ENCODE results near the gene TNFAIP1. TPM values are rescaled to one million over a fixed set of nuclear protein-coding genes. Genes with fewer than 3 reads are reported as not detected.

Gene TNFAIP1
- total and polyA plus RNA-seq, 4 donors = 11.7 to 68.9 (median 33.6) TPM

DNA sequence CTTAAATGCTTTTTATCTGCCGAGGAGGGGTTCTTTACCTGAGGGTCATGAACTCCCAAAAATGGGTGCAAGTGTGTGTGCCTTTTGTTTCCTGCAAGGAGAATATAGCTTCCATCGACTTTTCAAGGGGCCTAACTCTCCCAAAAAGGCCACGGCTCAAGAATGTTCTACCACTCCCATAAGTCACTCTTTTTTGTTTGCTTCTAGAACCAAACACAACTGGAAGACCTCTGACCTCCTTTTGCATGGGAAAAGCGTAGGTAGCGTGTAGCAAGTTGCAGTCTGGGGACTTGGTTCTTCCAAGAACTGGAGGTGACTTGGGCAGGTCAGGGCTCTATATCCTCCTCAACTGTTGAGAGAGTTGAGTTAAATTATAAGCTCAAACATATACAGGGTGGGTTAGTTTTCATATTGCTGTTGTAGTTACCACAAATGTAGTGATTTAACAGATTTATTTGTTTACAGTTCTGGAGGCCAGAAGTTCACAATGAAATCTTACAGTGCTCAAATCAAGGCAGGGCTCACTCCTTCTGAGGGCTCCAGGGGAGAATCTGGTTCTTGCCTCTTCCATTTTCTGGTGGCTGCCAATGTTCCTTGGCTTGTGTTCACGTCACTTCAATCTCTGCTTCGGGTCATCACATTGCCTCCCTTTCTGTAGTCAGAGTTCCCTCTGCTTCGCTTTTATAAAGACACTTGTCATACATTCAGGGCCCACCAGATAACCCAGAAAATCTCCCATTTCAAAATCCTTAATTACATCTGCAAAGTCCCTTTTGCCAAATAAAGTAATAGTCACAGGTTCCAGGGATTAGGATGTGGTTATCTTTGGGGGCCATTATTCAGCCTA lies 15.1 kb upstream of the TNFAIP1 start:
- no peak overlapping the region for H3K4me3 ChIP-seq (ENCODE audit: low read length in 2 of 2)
- intact Hi-C loops (cut with DNase I) = no loop called here
- WGBS, 2 donors = 72% methylated on average over 8 of the region's 8 CpGs

GRCh38 chr17:28324267-28324745 lies 11.3 kb upstream of the TNFAIP1 start:
- H3K4me3 ChIP-seq (ENCODE audit: low read length in 2 of 2) = no peak overlapping the region
- peaks cover 2 to 5% of the 10 kb centered on the region in 2 donors for H3K36me3 ChIP-seq (ENCODE audit: control insufficient read depth in 1 of 2, insufficient read depth in 2 of 2, low read length in 1 of 2)
- ATAC-seq (ENCODE audit: low FRiP score) = no peak
- no peak for DNase-seq
- H3K27ac ChIP-seq (ENCODE audit: low read depth in 1 of 2, low read length in 2 of 2) = no peak overlapping the region
- no peaks in the 10 kb centered on the region for H3K4me1 ChIP-seq (ENCODE audit: control insufficient read depth in 1 of 2, insufficient read depth in 2 of 2, low read length in 2 of 2)
- intact Hi-C loops (cut with DNase I) = no loop called here
- 78 to 82% methylated on average over 5 of the region's 5 CpGs for WGBS, 2 donors
- no peaks in the 10 kb centered on the region for H3K27me3 ChIP-seq (ENCODE audit: control insufficient read depth in 1 of 2, insufficient read depth in 2 of 2, low read length in 1 of 2)
- no peaks in the 10 kb centered on the region for H3K9me3 ChIP-seq (ENCODE audit: control insufficient read depth, low read length)

More for the DNA sequence above, 15.1 kb upstream of the TNFAIP1 start:
- Histone ChIP-seq H3K4me1 (ENCODE audit: control insufficient read depth in 1 of 2, insufficient read depth in 2 of 2, low read length in 2 of 2) (no peaks in the 10 kb centered on the region), H3K27me3 (ENCODE audit: control insufficient read depth in 1 of 2, insufficient read depth in 2 of 2, low read length in 1 of 2) (no peaks in the 10 kb centered on the region), H3K9me3 (ENCODE audit: control insufficient read depth, low read length) (no peaks in the 10 kb centered on the region), H3K36me3 (ENCODE audit: control insufficient read depth in 1 of 2, insufficient read depth in 2 of 2, low read length in 1 of 2) (no peaks in the 10 kb centered on the region), H3K27ac (ENCODE audit: low read depth in 1 of 2, low read length in 2 of 2) (no peak overlapping the region)
- no peak for DNase-seq
- no peak for ATAC-seq (ENCODE audit: low FRiP score)

DNA sequence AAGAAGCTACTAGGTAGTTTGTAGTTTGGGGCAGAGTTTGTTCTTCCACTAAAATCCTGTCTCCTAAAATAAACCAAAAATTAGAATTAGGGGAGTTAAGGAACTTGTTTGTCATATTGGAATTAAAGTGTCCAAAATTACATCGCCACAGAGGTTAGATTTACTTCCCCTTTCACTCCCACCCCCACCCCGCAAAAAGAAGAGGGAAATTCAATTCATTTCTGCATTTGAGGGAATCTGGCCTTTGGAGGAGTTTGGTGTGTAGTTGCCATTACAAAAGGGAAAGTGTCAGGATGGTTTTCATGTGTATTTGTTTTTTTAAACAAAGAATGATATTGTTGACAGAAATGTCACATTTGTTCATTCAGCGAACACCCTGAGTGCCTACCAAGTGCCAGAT lies 10.8 kb upstream of the TNFAIP1 start:
- DNase-seq (no peak), ATAC-seq (ENCODE audit: low FRiP score) (no peak)
- H3K4me1 ChIP-seq (ENCODE audit: control insufficient read depth in 1 of 2, insufficient read depth in 2 of 2, low read length in 2 of 2) = no peaks in the 10 kb centered on the region
- 87 to 89% methylated on average over 3 of the region's 3 CpGs for WGBS, 2 donors
- H3K27me3 ChIP-seq (ENCODE audit: control insufficient read depth in 1 of 2, insufficient read depth in 2 of 2, low read length in 1 of 2) = no peaks in the 10 kb centered on the region
- H3K9me3 ChIP-seq (ENCODE audit: control insufficient read depth, low read length) = no peaks in the 10 kb centered on the region
- no peak overlapping the region for H3K27ac ChIP-seq (ENCODE audit: low read depth in 1 of 2, low read length in 2 of 2)
- intact Hi-C loops (cut with DNase I) = no loop called here
- peaks cover 2 to 5% of the 10 kb centered on the region in 2 donors for H3K36me3 ChIP-seq (ENCODE audit: control insufficient read depth in 1 of 2, insufficient read depth in 2 of 2, low read length in 1 of 2)
- no peak overlapping the region for H3K4me3 ChIP-seq (ENCODE audit: low read length in 2 of 2)

DNA sequence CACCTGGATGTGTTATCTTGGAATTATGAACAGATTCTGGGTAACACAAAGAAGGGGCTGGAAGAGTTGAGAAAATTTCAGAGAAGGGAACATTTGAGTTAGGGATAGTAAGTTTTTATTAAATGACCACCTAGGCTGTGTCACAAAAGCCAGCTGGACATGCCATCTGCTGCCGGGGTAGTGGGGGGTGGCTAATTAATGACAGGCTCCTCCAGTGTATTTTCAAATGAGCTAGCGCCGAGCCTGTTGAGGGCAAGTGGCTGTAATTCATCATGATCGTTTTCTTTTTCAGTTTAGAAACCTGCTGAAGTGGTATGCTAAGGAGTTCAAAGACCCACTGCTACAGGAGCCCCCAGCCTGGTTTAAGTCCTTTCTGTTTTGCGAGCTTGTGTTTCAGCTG lies 10.3 kb upstream of the TNFAIP1 start:
- DNase-seq = peak in 1 of 2 donors; percentile 17
- no peaks in the 10 kb centered on the region for H3K4me1 ChIP-seq (ENCODE audit: control insufficient read depth in 1 of 2, insufficient read depth in 2 of 2, low read length in 2 of 2)
- WGBS, 2 donors = 46 to 52% methylated on average over 5 of the region's 5 CpGs
- peaks cover 2 to 5% of the 10 kb centered on the region in 2 donors for H3K36me3 ChIP-seq (ENCODE audit: control insufficient read depth in 1 of 2, insufficient read depth in 2 of 2, low read length in 1 of 2)
- H3K9me3 ChIP-seq (ENCODE audit: control insufficient read depth, low read length) = no peaks in the 10 kb centered on the region
- ATAC-seq (ENCODE audit: low FRiP score) = no peak
- intact Hi-C loops (cut with DNase I) = no loop called here
- H3K4me3 ChIP-seq (ENCODE audit: low read length in 2 of 2) = no peak overlapping the region
- H3K27me3 ChIP-seq (ENCODE audit: control insufficient read depth in 1 of 2, insufficient read depth in 2 of 2, low read length in 1 of 2) = no peaks in the 10 kb centered on the region
- no peak overlapping the region for H3K27ac ChIP-seq (ENCODE audit: low read depth in 1 of 2, low read length in 2 of 2)

GRCh38 chr17:28326114-28326513 lies 9.4 kb upstream of the TNFAIP1 start:
- DNase-seq (no peak), ATAC-seq (ENCODE audit: low FRiP score) (no peak)
- H3K36me3 ChIP-seq (ENCODE audit: control insufficient read depth in 1 of 2, insufficient read depth in 2 of 2, low read length in 1 of 2) = peaks cover 5 to 6% of the 10 kb centered on the region in 2 donors
- no peak overlapping the region for H3K4me3 ChIP-seq (ENCODE audit: low read length in 2 of 2)
- intact Hi-C loops (cut with DNase I) = no loop called here
- no peak overlapping the region for H3K27ac ChIP-seq (ENCODE audit: low read depth in 1 of 2, low read length in 2 of 2)
- H3K4me1 ChIP-seq (ENCODE audit: control insufficient read depth in 1 of 2, insufficient read depth in 2 of 2, low read length in 2 of 2) = no peaks in the 10 kb centered on the region
- 84 to 85% methylated on average over 7 of the region's 7 CpGs for WGBS, 2 donors
- no peaks in the 10 kb centered on the region for H3K9me3 ChIP-seq (ENCODE audit: control insufficient read depth, low read length)
- no peaks in the 10 kb centered on the region for H3K27me3 ChIP-seq (ENCODE audit: control insufficient read depth in 1 of 2, insufficient read depth in 2 of 2, low read length in 1 of 2)

GRCh38 chr17:28327031-28327607 lies 8.4 kb upstream of the TNFAIP1 start:
- Histone ChIP-seq H3K27ac (ENCODE audit: low read depth in 1 of 2, low read length in 2 of 2) (no peak overlapping the region), H3K4me3 (ENCODE audit: low read length in 2 of 2) (no peak overlapping the region), H3K27me3 (ENCODE audit: control insufficient read depth in 1 of 2, insufficient read depth in 2 of 2, low read length in 1 of 2) (no peaks in the 10 kb centered on the region), H3K4me1 (ENCODE audit: control insufficient read depth in 1 of 2, insufficient read depth in 2 of 2, low read length in 2 of 2) (no peaks in the 10 kb centered on the region), H3K36me3 (ENCODE audit: control insufficient read depth in 1 of 2, insufficient read depth in 2 of 2, low read length in 1 of 2) (peaks cover 5 to 7% of the 10 kb centered on the region in 2 donors), H3K9me3 (ENCODE audit: control insufficient read depth, low read length) (no peaks in the 10 kb centered on the region)
- DNase-seq = peak in 1 of 2 donors; percentile 24
- 88% methylated on average over 9 of the region's 9 CpGs for WGBS, 2 donors
- intact Hi-C loops (cut with DNase I) = no loop called here
- ATAC-seq (ENCODE audit: low FRiP score) = no peak

- ATAC-seq (ENCODE audit: low FRiP score) (no peak), DNase-seq (no peak)
- 45 to 46% methylated on average over 3 of the region's 3 CpGs for WGBS, 2 donors
- no peaks in the 10 kb centered on the region for H3K4me1 ChIP-seq (ENCODE audit: control insufficient read depth in 1 of 2, insufficient read depth in 2 of 2, low read length in 2 of 2)
- peaks cover 5 to 7% of the 10 kb centered on the region in 2 donors for H3K36me3 ChIP-seq (ENCODE audit: control insufficient read depth in 1 of 2, insufficient read depth in 2 of 2, low read length in 1 of 2)
- no peak overlapping the region for H3K4me3 ChIP-seq (ENCODE audit: low read length in 2 of 2)
- intact Hi-C loops (cut with DNase I) = no loop called here
- H3K9me3 ChIP-seq (ENCODE audit: control insufficient read depth, low read length) = no peaks in the 10 kb centered on the region
- H3K27me3 ChIP-seq (ENCODE audit: control insufficient read depth in 1 of 2, insufficient read depth in 2 of 2, low read length in 1 of 2) = no peaks in the 10 kb centered on the region
- no peak overlapping the region for H3K27ac ChIP-seq (ENCODE audit: low read depth in 1 of 2, low read length in 2 of 2)
Measured at GRCh38 chr17:28327709-28328108, 7.9 kb upstream of the TNFAIP1 start.

DNA sequence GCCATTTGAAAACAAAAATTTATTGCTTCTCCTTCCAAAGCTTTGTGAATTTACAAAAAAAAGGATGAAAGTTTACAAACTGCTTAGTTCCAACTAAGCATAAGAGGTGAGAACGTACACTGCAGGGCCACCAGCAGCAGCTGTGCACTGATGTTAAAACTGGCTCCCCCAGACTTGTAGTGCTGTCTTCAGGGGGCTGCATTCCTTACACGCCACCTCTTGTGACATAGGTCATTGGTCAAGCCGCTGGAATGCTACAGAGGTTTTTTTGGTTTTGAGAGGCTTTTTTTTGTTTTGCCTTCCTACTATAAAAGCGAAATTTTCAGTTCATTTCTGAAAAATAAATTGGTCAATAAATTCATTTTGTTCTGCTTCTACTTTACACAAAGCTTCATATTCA lies 7.2 kb upstream of the TNFAIP1 start:
- intact Hi-C loops (cut with DNase I) = no loop called here
- Histone ChIP-seq H3K4me3 (ENCODE audit: low read length in 2 of 2) (no peak overlapping the region), H3K4me1 (ENCODE audit: control insufficient read depth in 1 of 2, insufficient read depth in 2 of 2, low read length in 2 of 2) (no peaks in the 10 kb centered on the region), H3K27ac (ENCODE audit: low read depth in 1 of 2, low read length in 2 of 2) (no peak overlapping the region), H3K9me3 (ENCODE audit: control insufficient read depth, low read length) (no peaks in the 10 kb centered on the region), H3K36me3 (ENCODE audit: control insufficient read depth in 1 of 2, insufficient read depth in 2 of 2, low read length in 1 of 2) (peaks cover 5 to 7% of the 10 kb centered on the region in 2 donors), H3K27me3 (ENCODE audit: control insufficient read depth in 1 of 2, insufficient read depth in 2 of 2, low read length in 1 of 2) (no peaks in the 10 kb centered on the region)
- WGBS, 2 donors = 48 to 60% methylated on average over 4 of the region's 4 CpGs
- DNase-seq (no peak), ATAC-seq (ENCODE audit: low FRiP score) (no peak)
